IMR-90 (cell line): ENCODE measurements around the gene ANO4. TPM values are rescaled to one million over a fixed set of nuclear protein-coding genes. Genes with fewer than 3 reads are reported as not detected.
A peak's percentile ranks its signal among the peaks of the same experiment; 100 is the strongest.

Source experiments
- ATAC-seq: fragments of 200-7000 bp; cut with Tn5 transposase; 2 replicates; pipeline ENCODE4 v1.9.1; 2020; ENCODE audit warnings: low read depth, mild to moderate bottlenecking, moderate library complexity
- BruUV-seq: library from RNA; stranded (reverse); fragments of 400-500 nt; replicated peaks from 2 replicates; lab custom pipeline; 2021; lab: Mats Ljungman, UMichigan
- CTCF ChIA-PET: fragments of 300-600 bp; formaldehyde crosslinking; extraction: SDS; loops from one replicate; lab custom pipeline; 2021; ENCODE audit warnings: antibody characterized with exemption; lab: Yijun Ruan, JAX
- POLR2A ChIA-PET: fragments of 300-600 bp; sonication (Branson Sonifier 250); formaldehyde crosslinking; loops from one replicate; lab custom pipeline; 2022; ENCODE audit warnings: antibody characterized with exemption; ENCODE audit not compliant: unreplicated experiment; lab: Charles Lee
- DNase-seq: peaks from one replicate; pipeline ENCODE4 v3.0.0; 2013
- H2AFZ ChIP-seq: replicated peaks from 2 replicates; pipeline ENCODE3; 2013; ENCODE audit warnings: low read length, mild to moderate bottlenecking; ENCODE audit not compliant: poor library complexity
- H2AK5ac ChIP-seq: 2 replicates; pipeline ENCODE4 v1.6.1; 2013; ENCODE audit warnings: low read depth, low read length, inconsistent platforms
- H2AK9ac ChIP-seq: replicated peaks from 2 replicates; pipeline ENCODE3; 2013; ENCODE audit warnings: mild to moderate bottlenecking, low read depth, low read length, moderate library complexity; ENCODE audit not compliant: poor library complexity
- H2BK120ac ChIP-seq: 2 replicates; pipeline ENCODE4 v1.6.1; 2013; ENCODE audit warnings: low read depth, low read length, inconsistent platforms
- H2BK15ac ChIP-seq: 3 replicates; pipeline ENCODE4 v1.6.1; 2013; ENCODE audit warnings: low read depth, low read length, inconsistent platforms
- H2BK20ac ChIP-seq: 2 replicates; pipeline ENCODE4 v1.6.1; 2013; ENCODE audit warnings: low read depth, mild to moderate bottlenecking, inconsistent platforms, low read length, moderate library complexity
- H2BK5ac ChIP-seq: 2 replicates; pipeline ENCODE4 v1.6.1; 2013; ENCODE audit warnings: mild to moderate bottlenecking, low read depth, low read length, inconsistent platforms; ENCODE audit not compliant: poor library complexity, severe bottlenecking
- H3K14ac ChIP-seq: replicated peaks from 2 replicates; pipeline ENCODE4 v1.6.1; 2013; ENCODE audit warnings: low read depth, low read length, inconsistent platforms
- H3K18ac ChIP-seq: 2 replicates; pipeline ENCODE4 v1.6.1; 2013; ENCODE audit warnings: low read depth, low read length, control low read depth
- H3K23ac ChIP-seq: 2 replicates; pipeline ENCODE4 v1.6.1; 2013; ENCODE audit warnings: low read depth, low read length, inconsistent platforms
- H3K27ac ChIP-seq: 2 replicates; pipeline ENCODE4 v1.5.1; 2013; ENCODE audit warnings: mild to moderate bottlenecking, control low read depth, low read length; ENCODE audit not compliant: insufficient read depth
- H3K27me3 ChIP-seq: 2 replicates; pipeline ENCODE4 v1.6.1; 2013; ENCODE audit warnings: low read length; ENCODE audit not compliant: control insufficient read depth, insufficient read depth
- H3K36me3 ChIP-seq: 2 replicates; pipeline ENCODE4 v1.6.1; 2013; ENCODE audit warnings: low read length, mixed read lengths; ENCODE audit not compliant: control insufficient read depth, insufficient read depth
- H3K4ac ChIP-seq: 2 replicates; pipeline ENCODE4 v1.6.1; 2013; ENCODE audit warnings: low read depth, low read length, inconsistent platforms
- H3K4me1 ChIP-seq: 2 replicates; pipeline ENCODE4 v1.6.1; 2013; ENCODE audit warnings: low read length, mixed read lengths; ENCODE audit not compliant: control insufficient read depth, insufficient read depth
- H3K4me2 ChIP-seq: 2 replicates; pipeline ENCODE4 v1.6.1; 2013; ENCODE audit warnings: low read depth, mild to moderate bottlenecking, control low read depth, low read length, moderate library complexity
- H3K4me3 ChIP-seq: 2 replicates; pipeline ENCODE4 v1.5.1; 2013; ENCODE audit warnings: low read depth, mild to moderate bottlenecking, control low read depth, low read length, moderate library complexity; ENCODE audit not compliant: insufficient read depth
- H3K56ac ChIP-seq: 2 replicates; pipeline ENCODE4 v1.6.1; 2013; ENCODE audit warnings: low read length, inconsistent platforms; ENCODE audit not compliant: insufficient read depth; ENCODE audit errors: extremely low read depth
- H3K79me1 ChIP-seq, 2 experiments: 2 replicates each; pipeline ENCODE4 v1.6.1; 2013; ENCODE audit warnings: low read length in 2 of 2, inconsistent platforms in 1 of 2, low read depth in 1 of 2
- H3K9ac ChIP-seq: 2 replicates; pipeline ENCODE4 v1.6.1; 2013; ENCODE audit warnings: low read depth, low read length, control low read depth
- H3K9me1 ChIP-seq: 2 replicates; pipeline ENCODE4 v1.6.1; 2013; ENCODE audit warnings: low read length, inconsistent platforms; ENCODE audit not compliant: insufficient read depth
- H3K9me3 ChIP-seq: 2 replicates; pipeline ENCODE4 v1.6.1; 2013; ENCODE audit warnings: low read length; ENCODE audit not compliant: control insufficient read depth, insufficient read depth
- H4K20me1 ChIP-seq: 2 replicates; pipeline ENCODE4 v1.6.1; 2013; ENCODE audit warnings: low read length, inconsistent platforms; ENCODE audit not compliant: insufficient read depth
- H4K5ac ChIP-seq: 2 replicates; pipeline ENCODE4 v1.6.1; 2013; ENCODE audit warnings: mild to moderate bottlenecking, low read depth, low read length, control low read depth
- H4K8ac ChIP-seq, 2 experiments: 2 replicates each; pipeline ENCODE4 v1.6.1; 2013; ENCODE audit warnings: low read depth in 2 of 2, low read length in 2 of 2, control low read depth in 1 of 2, inconsistent platforms in 1 of 2
- H4K91ac ChIP-seq: 2 replicates; pipeline ENCODE4 v1.6.1; 2013; ENCODE audit warnings: low read depth, low read length, inconsistent platforms; ENCODE audit not compliant: insufficient read depth
- BHLHE40 ChIP-seq: fragments of 150-350 bp; IDR thresholded peaks from 2 replicates; pipeline ENCODE4 v1.6.1; 2016; ENCODE audit warnings: mild to moderate bottlenecking, low read depth, low read length
- CEBPB ChIP-seq: IDR thresholded peaks from 2 replicates; pipeline ENCODE4 v1.6.1; 2012; ENCODE audit warnings: low read depth, low read length, improper control_type of control experiment
- CHD1 ChIP-seq: IDR thresholded peaks from 2 replicates; pipeline ENCODE4 v1.6.1; 2012; ENCODE audit warnings: low read depth, low read length, improper control_type of control experiment
- FOS ChIP-seq: fragments of 150-350 bp; IDR thresholded peaks from 2 replicates; pipeline ENCODE4 v1.6.1; 2016; ENCODE audit warnings: low read depth, low read length
- MAFK ChIP-seq: IDR thresholded peaks from 2 replicates; pipeline ENCODE4 v1.6.1; 2012; ENCODE audit warnings: low read depth, low read length, improper control_type of control experiment
- MAZ ChIP-seq: IDR thresholded peaks from 2 replicates; pipeline ENCODE4 v1.6.1; 2012; ENCODE audit warnings: low read depth, mild to moderate bottlenecking, low read length, improper control_type of control experiment, moderate library complexity, borderline replicate concordance
- MXI1 ChIP-seq: IDR thresholded peaks from 2 replicates; pipeline ENCODE4 v1.6.1; 2012; ENCODE audit warnings: low read depth, mild to moderate bottlenecking, low read length, moderate library complexity, borderline replicate concordance
- NFE2L2 ChIP-seq: fragments of 150-350 bp; IDR thresholded peaks from 2 replicates; pipeline ENCODE4 v1.6.1; 2016; ENCODE audit warnings: low read depth, mild to moderate bottlenecking, low read length
- POLR2A ChIP-seq: IDR thresholded peaks from 2 replicates; pipeline ENCODE4 v1.6.1; 2012; ENCODE audit warnings: mild to moderate bottlenecking, low read depth, low read length
- RAD21 ChIP-seq: IDR thresholded peaks from 2 replicates; pipeline ENCODE4 v1.6.1; 2012; ENCODE audit warnings: low read length, improper control_type of control experiment
- RCOR1 ChIP-seq: IDR thresholded peaks from 2 replicates; pipeline ENCODE4 v1.6.1; 2012; ENCODE audit warnings: mild to moderate bottlenecking, low read length, improper control_type of control experiment; ENCODE audit not compliant: insufficient replicate concordance
- RFX5 ChIP-seq: IDR thresholded peaks from 2 replicates; pipeline ENCODE4 v1.8.0; 2012; ENCODE audit warnings: low read depth, mild to moderate bottlenecking, low read length, moderate library complexity
- SMC3 ChIP-seq: fragments of 150-350 bp; IDR thresholded peaks from 2 replicates; pipeline ENCODE4 v1.6.1; 2016; ENCODE audit warnings: low read depth, mild to moderate bottlenecking, antibody characterized with exemption, low read length, moderate library complexity
- WGBS, 2 experiments: methylation state at CpG; one replicate each; pipeline versions ENCODE4 v1.1.5 to v1.1.7; 2013; ENCODE audit warnings: missing lambda C conversion rate in 2 of 2; ENCODE audit not compliant: insufficient read length in 1 of 2; ENCODE audit errors: extremely low coverage in 2 of 2; 5-methylcytosine and 5-hydroxymethylcytosine counted together
- dilution Hi-C: fragments of 300-500 bp; cut with HindIII; formaldehyde crosslinking; loops from one replicate; pipeline ENCODE4 v1.14.3; 2018; ENCODE audit warnings: low sequenced_read_pairs; ENCODE audit not compliant: unreplicated experiment
- in situ Hi-C: fragments of 300-500 bp; cut with MboI; formaldehyde crosslinking; loops from 3 replicates; pipeline ENCODE4 v1.14.3; 2019; ENCODE audit warnings: low sequenced_read_pairs, inconsistent platforms, mixed read lengths
- intact Hi-C: fragments of 100-400 bp; cut with micrococcal nuclease; formaldehyde crosslinking; loops from 2 replicates; pipeline ENCODE4 v1.10.0; 2022
- polyA plus RNA-seq, 3 experiments: library from polyadenylated mRNA; depleted of rRNA; stranded (reverse); fragments of >200 nt; gene quantifications; 2 replicates each; pipeline ENCODE4 v1.2.3, GENCODE V29; 2012; ENCODE audit warnings: low replicate concordance in 1 of 3
- total RNA-seq: library from RNA; depleted of rRNA; stranded (reverse); fragments of >200 nt; gene quantifications from 2 replicates; pipeline ENCODE4 v1.2.3, GENCODE V29; 2012
- TF ChIP-seq, protein P1 (sequence below): fragments of 150-350 bp; IDR thresholded peaks from 2 replicates; pipeline ENCODE4 v1.6.1; 2017; ENCODE audit warnings: mild to moderate bottlenecking, antibody characterized with exemption, low read length, low read depth
- TF ChIP-seq, protein P2 (sequence below): fragments of 150-350 bp; IDR thresholded peaks from 2 replicates; pipeline ENCODE4 v1.6.1; 2016; ENCODE audit warnings: low read depth, mild to moderate bottlenecking, low read length, moderate library complexity, borderline replicate concordance
- TF ChIP-seq, protein P3 (sequence below): conservative IDR thresholded peaks from 2 replicates; pipeline ENCODE4 v1.5.1; 2012; ENCODE audit warnings: mild to moderate bottlenecking, low read depth, low read length, improper control_type of control experiment

ANO4 gene
- total and polyA plus RNA-seq, 2 of the 4 experiments (the other 2 are of a cell fraction): 4.7 to 10.2 TPM

DNA sequence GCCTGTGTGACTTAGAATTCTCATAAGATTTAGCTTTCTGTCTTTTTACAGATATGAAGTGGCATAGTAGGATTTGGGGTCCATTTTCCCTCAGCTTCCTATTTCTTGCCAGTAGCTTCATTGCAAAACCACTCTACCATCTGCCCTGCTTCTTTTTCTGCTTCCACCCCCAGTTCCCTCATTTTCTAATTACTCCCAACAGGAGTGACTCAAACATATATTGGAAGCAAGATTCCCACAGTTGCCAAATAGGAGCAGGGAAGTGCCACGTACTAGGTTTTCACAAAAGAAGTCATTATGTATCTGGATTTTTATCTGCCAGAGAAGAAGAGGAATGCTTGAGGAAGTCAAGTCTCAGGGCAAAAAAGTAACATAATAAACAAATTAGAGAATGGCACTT is 64.1 kb downstream of the ANO4 start:
- Histone ChIP-seq H2AK5ac (no peak overlapping the region), H3K36me3 (no peaks in the 10 kb centered on the region), H3K27ac (no peak overlapping the region), H3K4me1 (peaks cover 2% of the 10 kb centered on the region; the same call in 1 of the 2 replicates), H3K79me1 (peaks cover 0 to 3% of the 10 kb centered on the region in 2 experiments; a peak in 1 of 4 replicates), H3K9me1 (no peaks in the 10 kb centered on the region; the same call in 1 of the 2 replicates), H3K9me3 (no peaks in the 10 kb centered on the region), H3K18ac (no peak overlapping the region), H4K8ac (no peak overlapping the region), H2BK20ac (no peak overlapping the region), H3K23ac (no peak overlapping the region), H3K9ac (no peak overlapping the region), H3K56ac (no peak overlapping the region), H2BK5ac (no peak overlapping the region), H3K14ac (no peak overlapping the region), H2AFZ (no peak overlapping the region), H4K91ac (no peak overlapping the region), H3K4me3 (no peak overlapping the region), H3K27me3 (no peaks in the 10 kb centered on the region), H2AK9ac (no peak overlapping the region), H4K5ac (no peak overlapping the region), H3K4ac (no peak overlapping the region), H2BK15ac (no peak overlapping the region), H3K4me2 (no peak overlapping the region), H2BK120ac (no peak overlapping the region), H4K20me1 (no peaks in the 10 kb centered on the region)
- ATAC-seq: no peak
- intact Hi-C loops: no loop called here
- peak; percentile 16 for DNase-seq
- ChIA-PET CTCF (no interaction called here), POLR2A (no interaction called here)
- no TSS peak for BruUV-seq
- in situ Hi-C loops: no loop called here
- WGBS, 2 experiments: no CpG with 5 or more reads among the region's 1 CpG
- TF ChIP-seq, protein P1, sequence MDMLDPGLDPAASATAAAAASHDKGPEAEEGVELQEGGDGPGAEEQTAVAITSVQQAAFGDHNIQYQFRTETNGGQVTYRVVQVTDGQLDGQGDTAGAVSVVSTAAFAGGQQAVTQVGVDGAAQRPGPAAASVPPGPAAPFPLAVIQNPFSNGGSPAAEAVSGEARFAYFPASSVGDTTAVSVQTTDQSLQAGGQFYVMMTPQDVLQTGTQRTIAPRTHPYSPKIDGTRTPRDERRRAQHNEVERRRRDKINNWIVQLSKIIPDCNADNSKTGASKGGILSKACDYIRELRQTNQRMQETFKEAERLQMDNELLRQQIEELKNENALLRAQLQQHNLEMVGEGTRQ: no peak
- TF ChIP-seq, protein P2, sequence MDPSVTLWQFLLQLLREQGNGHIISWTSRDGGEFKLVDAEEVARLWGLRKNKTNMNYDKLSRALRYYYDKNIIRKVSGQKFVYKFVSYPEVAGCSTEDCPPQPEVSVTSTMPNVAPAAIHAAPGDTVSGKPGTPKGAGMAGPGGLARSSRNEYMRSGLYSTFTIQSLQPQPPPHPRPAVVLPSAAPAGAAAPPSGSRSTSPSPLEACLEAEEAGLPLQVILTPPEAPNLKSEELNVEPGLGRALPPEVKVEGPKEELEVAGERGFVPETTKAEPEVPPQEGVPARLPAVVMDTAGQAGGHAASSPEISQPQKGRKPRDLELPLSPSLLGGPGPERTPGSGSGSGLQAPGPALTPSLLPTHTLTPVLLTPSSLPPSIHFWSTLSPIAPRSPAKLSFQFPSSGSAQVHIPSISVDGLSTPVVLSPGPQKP: no peak
- TF ChIP-seq RAD21: no peak
- TF ChIP-seq NFE2L2: no peak
- no peak for TF ChIP-seq RFX5
- no peak for TF ChIP-seq RCOR1
- TF ChIP-seq CHD1: no peak
- TF ChIP-seq POLR2A: no peak
- TF ChIP-seq CEBPB: no peak
- TF ChIP-seq MAZ: no peak
- TF ChIP-seq, protein P3, sequence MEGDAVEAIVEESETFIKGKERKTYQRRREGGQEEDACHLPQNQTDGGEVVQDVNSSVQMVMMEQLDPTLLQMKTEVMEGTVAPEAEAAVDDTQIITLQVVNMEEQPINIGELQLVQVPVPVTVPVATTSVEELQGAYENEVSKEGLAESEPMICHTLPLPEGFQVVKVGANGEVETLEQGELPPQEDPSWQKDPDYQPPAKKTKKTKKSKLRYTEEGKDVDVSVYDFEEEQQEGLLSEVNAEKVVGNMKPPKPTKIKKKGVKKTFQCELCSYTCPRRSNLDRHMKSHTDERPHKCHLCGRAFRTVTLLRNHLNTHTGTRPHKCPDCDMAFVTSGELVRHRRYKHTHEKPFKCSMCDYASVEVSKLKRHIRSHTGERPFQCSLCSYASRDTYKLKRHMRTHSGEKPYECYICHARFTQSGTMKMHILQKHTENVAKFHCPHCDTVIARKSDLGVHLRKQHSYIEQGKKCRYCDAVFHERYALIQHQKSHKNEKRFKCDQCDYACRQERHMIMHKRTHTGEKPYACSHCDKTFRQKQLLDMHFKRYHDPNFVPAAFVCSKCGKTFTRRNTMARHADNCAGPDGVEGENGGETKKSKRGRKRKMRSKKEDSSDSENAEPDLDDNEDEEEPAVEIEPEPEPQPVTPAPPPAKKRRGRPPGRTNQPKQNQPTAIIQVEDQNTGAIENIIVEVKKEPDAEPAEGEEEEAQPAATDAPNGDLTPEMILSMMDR: no peak
- TF ChIP-seq SMC3: no peak
- TF ChIP-seq BHLHE40: no peak
- TF ChIP-seq FOS: no peak
- TF ChIP-seq MAFK: no peak
- TF ChIP-seq MXI1: no peak
- dilution Hi-C loops: no loop called here
